Peyer's patch (tissue), 4 donors: ENCODE measurements around the gene HNF4A.

Experiments
- CTCF ChIP-seq, 6 experiments: fragments of 450-650 bp in 4 of 6; fragments of 200-600 bp in 2 of 6; sonication (generic) in 1 of 6; IDR thresholded peaks; one replicate each; pipeline ENCODE4 v1.5.1; 2017 to 2019; ENCODE audit warnings: antibody characterized with exemption in 6 of 6, mild to moderate bottlenecking in 3 of 6, moderate library complexity in 1 of 6
- POLR2A ChIP-seq, 2 donors: fragments of 450-650 bp; IDR thresholded peaks; one replicate each; pipeline ENCODE4 v1.5.1; 2017; ENCODE audit warnings: antibody characterized with exemption in 2 of 2, mild to moderate bottlenecking in 2 of 2, moderate library complexity in 2 of 2

GRCh38 chr20:44407402-44408184 is 52.1 kb downstream of the HNF4A start:
- peak in 2 of 6 experiments; percentile 3 to 6 for TF ChIP-seq CTCF (IDR thresholded peaks at IDR 0.05)
- TF ChIP-seq POLR2A (IDR thresholded peaks at IDR 0.05), result peak; percentile 26 to 87
